ENCODE results near the gene MDN1.
"Not testable (repeated sequence)": the region's sequence is repeated elsewhere in the genome, so short reads cannot be mapped to it uniquely, and the experiment has no call there.

Gene MDN1

DNA sequence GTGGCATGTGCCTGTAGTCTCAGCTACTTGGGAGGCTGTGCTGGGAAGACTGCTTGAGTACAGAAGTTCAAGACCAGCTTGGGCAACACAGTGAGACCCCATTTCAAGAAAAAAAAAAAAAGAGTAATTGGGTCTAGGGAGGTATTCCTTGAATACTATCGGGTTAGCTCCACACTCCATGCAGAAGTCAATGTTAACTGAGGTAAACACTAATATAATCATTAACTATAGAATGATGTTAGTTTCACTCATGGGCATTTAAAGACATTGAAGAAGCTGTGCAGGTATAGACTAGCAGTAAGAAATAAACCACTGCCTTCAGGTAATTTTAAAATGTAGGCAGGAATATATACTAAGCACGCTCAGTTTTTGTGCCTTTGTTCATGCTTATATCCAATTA lies 32.6 kb downstream of the MDN1 start:
- Histone ChIP-seq H3K4me1 (ENCODE audit: control extremely low read depth in 1 of 4, control insufficient read depth in 4 of 4, insufficient read depth in 4 of 4, low read length in 3 of 4) (no peaks in the 10 kb centered on the region), H3K4me3 (ENCODE audit: control insufficient read depth in 1 of 7, extremely low read depth in 1 of 7, insufficient read depth in 4 of 7, low read depth in 2 of 7, low read length in 6 of 7) (no peak overlapping the region), H3K9me3 (ENCODE audit: control extremely low read depth in 1 of 5, control insufficient read depth in 4 of 5, insufficient read depth in 2 of 5, low read depth in 1 of 5, low read length in 4 of 5) (peaks cover 0 to 11% (median 3%) of the 10 kb centered on the region in 5 experiments), H3K27me3 (replicated peaks in 2 of 5; ENCODE audit: control insufficient read depth in 4 of 5, insufficient read depth in 5 of 5, low read length in 4 of 5) (no peaks in the 10 kb centered on the region), H3K27ac (ENCODE audit: insufficient read depth in 1 of 2, low read depth in 1 of 2, low read length in 2 of 2, poor library complexity in 1 of 2, severe bottlenecking in 2 of 2) (no peak overlapping the region), H3K36me3 (ENCODE audit: control insufficient read depth in 4 of 4, insufficient read depth in 4 of 4, low read length in 3 of 4) (peaks cover 27 to 79% (median 55%) of the 10 kb centered on the region in 4 experiments)
- no CpG with 5 or more reads among the region's 2 CpGs for WGBS (ENCODE audit: insufficient coverage)
- ChIA-PET CTCF (no interaction called here), POLR2A (no interaction called here)
- DNase-seq, result no peak

GRCh38 chr6:89784838-89785237 lies 34.8 kb downstream of the MDN1 start:
- CTCF ChIA-PET, result no interaction called here
- POLR2A ChIA-PET, result no interaction called here
- DNase-seq, result no peak

DNA sequence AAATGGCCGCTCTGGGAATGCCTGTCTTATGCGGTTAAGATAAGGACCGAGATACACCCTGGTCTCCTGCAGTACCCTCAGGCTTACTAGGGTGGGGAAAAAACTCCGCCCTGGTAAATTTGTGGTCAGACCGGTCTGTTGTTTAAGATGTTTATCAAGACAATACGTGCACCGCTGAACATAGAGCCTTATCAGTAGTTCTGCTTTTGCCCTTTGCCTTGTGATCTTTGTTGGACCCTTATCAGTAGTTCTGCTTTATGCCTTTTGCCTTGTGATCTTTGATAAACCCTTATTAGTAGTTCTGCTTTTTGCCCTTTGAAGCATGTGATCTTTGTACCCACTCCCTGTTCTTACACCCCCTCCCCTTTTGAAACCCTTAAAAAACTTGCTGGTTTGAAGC lies 36.3 kb downstream of the MDN1 start:
- H3K36me3 ChIP-seq (ENCODE audit: control insufficient read depth in 4 of 4, insufficient read depth in 4 of 4, low read length in 3 of 4), result peaks cover 21 to 90% (median 61%) of the 10 kb centered on the region in 4 experiments
- H3K4me3 ChIP-seq (ENCODE audit: control insufficient read depth in 1 of 7, extremely low read depth in 1 of 7, insufficient read depth in 4 of 7, low read depth in 2 of 7, low read length in 6 of 7), result peak overlapping the region in 1 of 7 experiments; percentile 8
- H3K27ac ChIP-seq (ENCODE audit: insufficient read depth in 1 of 2, low read depth in 1 of 2, low read length in 2 of 2, poor library complexity in 1 of 2, severe bottlenecking in 2 of 2); H3K27me3 ChIP-seq (replicated peaks in 2 of 5; ENCODE audit: control insufficient read depth in 4 of 5, insufficient read depth in 5 of 5, low read length in 4 of 5); POLR2A ChIA-PET; CTCF ChIA-PET; H3K4me1 ChIP-seq (ENCODE audit: control extremely low read depth in 1 of 4, control insufficient read depth in 4 of 4, insufficient read depth in 4 of 4, low read length in 3 of 4): not testable (repeated sequence)
- DNase-seq, result peak; percentile 12 to 51 (median 43)
- WGBS (ENCODE audit: insufficient coverage), result 89% methylated on average over 6 of the region's 7 CpGs
- H3K9me3 ChIP-seq (ENCODE audit: control extremely low read depth in 1 of 5, control insufficient read depth in 4 of 5, insufficient read depth in 2 of 5, low read depth in 1 of 5, low read length in 4 of 5), result peaks cover 0 to 11% (median 3%) of the 10 kb centered on the region in 5 experiments

More at GRCh38 chr6:89784838-89785237, 34.8 kb downstream of the MDN1 start:
- H3K27ac ChIP-seq (ENCODE audit: insufficient read depth in 1 of 2, low read depth in 1 of 2, low read length in 2 of 2, poor library complexity in 1 of 2, severe bottlenecking in 2 of 2), result no peak overlapping the region
- WGBS (ENCODE audit: insufficient coverage), result 100% methylated on average over 4 of the region's 6 CpGs
- peaks cover 0 to 11% (median 3%) of the 10 kb centered on the region in 5 experiments for H3K9me3 ChIP-seq (ENCODE audit: control extremely low read depth in 1 of 5, control insufficient read depth in 4 of 5, insufficient read depth in 2 of 5, low read depth in 1 of 5, low read length in 4 of 5)
- no peaks in the 10 kb centered on the region for H3K27me3 ChIP-seq (replicated peaks in 2 of 5; ENCODE audit: control insufficient read depth in 4 of 5, insufficient read depth in 5 of 5, low read length in 4 of 5)
- H3K36me3 ChIP-seq (ENCODE audit: control insufficient read depth in 4 of 4, insufficient read depth in 4 of 4, low read length in 3 of 4), result peaks cover 27 to 93% (median 62%) of the 10 kb centered on the region in 4 experiments
- H3K4me1 ChIP-seq (ENCODE audit: control extremely low read depth in 1 of 4, control insufficient read depth in 4 of 4, insufficient read depth in 4 of 4, low read length in 3 of 4), result no peaks in the 10 kb centered on the region
- H3K4me3 ChIP-seq (ENCODE audit: control insufficient read depth in 1 of 7, extremely low read depth in 1 of 7, insufficient read depth in 4 of 7, low read depth in 2 of 7, low read length in 6 of 7), result no peak overlapping the region

DNA sequence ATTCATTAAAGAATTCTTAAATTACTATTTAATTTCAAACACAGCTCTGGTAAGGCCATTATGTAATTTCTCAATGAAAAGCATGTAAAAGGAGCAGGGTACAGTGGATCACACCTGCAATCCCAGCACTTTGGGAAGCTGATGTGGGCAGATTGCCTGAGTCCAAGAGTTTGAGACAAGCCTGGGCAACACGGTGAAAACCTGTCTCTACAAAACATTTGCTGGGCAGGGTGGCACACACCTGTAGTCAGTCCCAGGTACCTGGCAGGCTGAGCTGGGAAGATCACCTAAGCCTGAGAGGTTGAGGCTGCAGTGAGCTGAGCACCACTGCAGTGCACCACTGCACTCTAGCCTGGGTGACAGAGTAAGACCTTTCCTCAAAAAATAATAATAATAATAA lies 37.4 kb downstream of the MDN1 start:
- H3K4me3 ChIP-seq (ENCODE audit: control insufficient read depth in 1 of 7, extremely low read depth in 1 of 7, insufficient read depth in 4 of 7, low read depth in 2 of 7, low read length in 6 of 7), result no peak overlapping the region
- WGBS (ENCODE audit: insufficient coverage), result 100% methylated on average over 1 of the region's 1 CpG
- H3K27me3 ChIP-seq (replicated peaks in 2 of 5; ENCODE audit: control insufficient read depth in 4 of 5, insufficient read depth in 5 of 5, low read length in 4 of 5), result no peaks in the 10 kb centered on the region
- H3K4me1 ChIP-seq (ENCODE audit: control extremely low read depth in 1 of 4, control insufficient read depth in 4 of 4, insufficient read depth in 4 of 4, low read length in 3 of 4), result no peaks in the 10 kb centered on the region
- H3K27ac ChIP-seq (ENCODE audit: insufficient read depth in 1 of 2, low read depth in 1 of 2, low read length in 2 of 2, poor library complexity in 1 of 2, severe bottlenecking in 2 of 2), result no peak overlapping the region
- peaks cover 21 to 85% (median 57%) of the 10 kb centered on the region in 4 experiments for H3K36me3 ChIP-seq (ENCODE audit: control insufficient read depth in 4 of 4, insufficient read depth in 4 of 4, low read length in 3 of 4)
- H3K9me3 ChIP-seq (ENCODE audit: control extremely low read depth in 1 of 5, control insufficient read depth in 4 of 5, insufficient read depth in 2 of 5, low read depth in 1 of 5, low read length in 4 of 5), result peaks cover 0 to 13% (median 3%) of the 10 kb centered on the region in 5 experiments
- POLR2A ChIA-PET, result no interaction called here
- no peak for DNase-seq
- CTCF ChIA-PET, result no interaction called here

DNA sequence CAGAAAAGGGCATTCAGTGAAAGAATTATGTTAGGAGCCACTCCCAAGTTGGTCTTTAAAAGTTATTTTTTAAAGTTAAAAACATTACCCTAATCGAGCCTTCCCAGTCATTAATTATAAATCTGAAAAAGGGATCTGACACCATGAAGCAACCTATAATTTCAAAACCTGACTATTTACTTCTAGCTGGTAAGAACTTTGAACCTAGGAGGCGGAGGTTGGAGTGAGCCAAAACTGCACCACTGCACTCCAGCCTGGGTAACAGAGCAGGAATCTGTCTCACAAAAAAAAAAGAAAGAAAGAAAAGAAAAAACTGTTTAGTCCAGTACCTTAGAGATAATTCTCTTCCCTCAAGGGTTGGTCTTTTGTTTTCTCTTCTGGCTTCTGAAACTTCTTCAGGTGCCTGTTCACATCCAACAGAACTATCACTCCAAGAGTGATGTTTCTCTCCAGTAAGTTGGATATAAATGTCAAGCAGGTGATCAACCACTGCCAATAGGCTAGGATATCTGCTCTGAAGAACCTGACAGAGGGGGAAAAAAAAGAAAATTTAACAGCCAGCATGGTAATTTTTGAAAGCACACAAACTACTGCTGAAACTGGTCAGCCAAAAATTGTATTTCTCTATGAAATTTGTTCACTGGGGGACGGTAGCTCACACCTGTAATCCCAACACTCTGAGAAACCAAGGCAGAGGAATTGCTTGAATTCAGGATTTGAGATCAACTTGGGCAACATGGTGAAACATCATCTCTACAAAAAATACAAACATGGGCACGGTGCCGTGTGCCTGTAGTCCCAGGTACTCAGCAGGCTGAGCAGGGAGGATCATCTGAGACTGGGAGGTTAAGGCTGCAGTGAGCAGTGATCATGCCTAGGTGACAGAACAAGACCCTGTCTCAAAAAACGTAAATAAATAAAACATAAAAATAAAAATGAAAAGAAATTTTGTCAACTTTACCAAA lies 38.2 kb downstream of the MDN1 start:
- peaks cover 21 to 85% (median 59%) of the 10 kb centered on the region in 4 experiments for H3K36me3 ChIP-seq (ENCODE audit: control insufficient read depth in 4 of 4, insufficient read depth in 4 of 4, low read length in 3 of 4)
- H3K9me3 ChIP-seq (ENCODE audit: control extremely low read depth in 1 of 5, control insufficient read depth in 4 of 5, insufficient read depth in 2 of 5, low read depth in 1 of 5, low read length in 4 of 5), result peaks cover 0 to 13% (median 3%) of the 10 kb centered on the region in 5 experiments
- H3K4me3 ChIP-seq (ENCODE audit: control insufficient read depth in 1 of 7, extremely low read depth in 1 of 7, insufficient read depth in 4 of 7, low read depth in 2 of 7, low read length in 6 of 7), result no peak overlapping the region
- ChIA-PET CTCF (no interaction called here), POLR2A (no interaction called here)
- H3K27me3 ChIP-seq (replicated peaks in 2 of 5; ENCODE audit: control insufficient read depth in 4 of 5, insufficient read depth in 5 of 5, low read length in 4 of 5), result no peaks in the 10 kb centered on the region
- no peak for DNase-seq
- H3K4me1 ChIP-seq (ENCODE audit: control extremely low read depth in 1 of 4, control insufficient read depth in 4 of 4, insufficient read depth in 4 of 4, low read length in 3 of 4), result no peaks in the 10 kb centered on the region
- no peak overlapping the region for H3K27ac ChIP-seq (ENCODE audit: insufficient read depth in 1 of 2, low read depth in 1 of 2, low read length in 2 of 2, poor library complexity in 1 of 2, severe bottlenecking in 2 of 2)
- WGBS (ENCODE audit: insufficient coverage), result no CpG with 5 or more reads among the region's 6 CpGs

- DNase-seq, result no peak
- H3K36me3 ChIP-seq (ENCODE audit: control insufficient read depth in 4 of 4, insufficient read depth in 4 of 4, low read length in 3 of 4), result peaks cover 13 to 74% (median 52%) of the 10 kb centered on the region in 4 experiments
- no peak overlapping the region for H3K4me3 ChIP-seq (ENCODE audit: control insufficient read depth in 1 of 7, extremely low read depth in 1 of 7, insufficient read depth in 4 of 7, low read depth in 2 of 7, low read length in 6 of 7)
- no peaks in the 10 kb centered on the region for H3K4me1 ChIP-seq (ENCODE audit: control extremely low read depth in 1 of 4, control insufficient read depth in 4 of 4, insufficient read depth in 4 of 4, low read length in 3 of 4)
- POLR2A ChIA-PET, result no interaction called here
- no peak overlapping the region for H3K27ac ChIP-seq (ENCODE audit: insufficient read depth in 1 of 2, low read depth in 1 of 2, low read length in 2 of 2, poor library complexity in 1 of 2, severe bottlenecking in 2 of 2)
- H3K9me3 ChIP-seq (ENCODE audit: control extremely low read depth in 1 of 5, control insufficient read depth in 4 of 5, insufficient read depth in 2 of 5, low read depth in 1 of 5, low read length in 4 of 5), result peaks cover 0 to 3% (median 0%) of the 10 kb centered on the region in 5 experiments
- no peaks in the 10 kb centered on the region for H3K27me3 ChIP-seq (replicated peaks in 2 of 5; ENCODE audit: control insufficient read depth in 4 of 5, insufficient read depth in 5 of 5, low read length in 4 of 5)
- CTCF ChIA-PET, result no interaction called here
- WGBS (ENCODE audit: insufficient coverage), result 100% methylated on average over 1 of the region's 2 CpGs
These were observed 42.1 kb downstream of the MDN1 start for GRCh38 chr6:89777455-89777854.

GRCh38 chr6:89776583-89777233 lies 42.9 kb downstream of the MDN1 start:
- DNase-seq, result no peak
- Histone ChIP-seq H3K27ac (ENCODE audit: insufficient read depth in 1 of 2, low read depth in 1 of 2, low read length in 2 of 2, poor library complexity in 1 of 2, severe bottlenecking in 2 of 2) (no peak overlapping the region), H3K9me3 (ENCODE audit: control extremely low read depth in 1 of 5, control insufficient read depth in 4 of 5, insufficient read depth in 2 of 5, low read depth in 1 of 5, low read length in 4 of 5) (peaks cover 0 to 3% (median 0%) of the 10 kb centered on the region in 5 experiments), H3K36me3 (ENCODE audit: control insufficient read depth in 4 of 4, insufficient read depth in 4 of 4, low read length in 3 of 4) (peaks cover 14 to 75% (median 53%) of the 10 kb centered on the region in 4 experiments), H3K4me1 (ENCODE audit: control extremely low read depth in 1 of 4, control insufficient read depth in 4 of 4, insufficient read depth in 4 of 4, low read length in 3 of 4) (no peaks in the 10 kb centered on the region), H3K4me3 (ENCODE audit: control insufficient read depth in 1 of 7, extremely low read depth in 1 of 7, insufficient read depth in 4 of 7, low read depth in 2 of 7, low read length in 6 of 7) (no peak overlapping the region), H3K27me3 (replicated peaks in 2 of 5; ENCODE audit: control insufficient read depth in 4 of 5, insufficient read depth in 5 of 5, low read length in 4 of 5) (no peaks in the 10 kb centered on the region)
- no CpG with 5 or more reads among the region's 1 CpG for WGBS (ENCODE audit: insufficient coverage)
- ChIA-PET CTCF (no interaction called here), POLR2A (no interaction called here)

Data from common myeloid progenitor, CD34-positive (primary cell).